ENCODE measurements around the gene SERGEF. TPM values are rescaled to one million over a fixed set of nuclear protein-coding genes. Genes with fewer than 3 reads are reported as not detected.

Gene SERGEF
- total RNA-seq, 1 donor from 2014 or later, result 18.4 TPM

GRCh38 chr11:17811352-17811751 lies 201.5 kb downstream of the SERGEF start:
- no peak for DNase-seq

- DNase-seq, result peak; percentile 74
Observed at GRCh38 chr11:17810746-17811145, 202.1 kb downstream of the SERGEF start.

GRCh38 chr11:17810041-17810440 lies 202.8 kb downstream of the SERGEF start:
- no peak for DNase-seq

- no peak for DNase-seq
Observed at GRCh38 chr11:17807034-17807433, 205.8 kb downstream of the SERGEF start.

- DNase-seq, result no peak
Observed at GRCh38 chr11:17805873-17806272, 207.0 kb downstream of the SERGEF start.

GRCh38 chr11:17805043-17805442 lies 207.8 kb downstream of the SERGEF start:
- DNase-seq, result no peak

- no peak for DNase-seq
Observed at GRCh38 chr11:17803754-17804334, 209.0 kb downstream of the SERGEF start.

GRCh38 chr11:17802491-17802890 lies 210.4 kb downstream of the SERGEF start:
- no peak for DNase-seq

GRCh38 chr11:17801166-17801565 lies 211.7 kb downstream of the SERGEF start:
- no peak for DNase-seq

GRCh38 chr11:17799147-17799546 lies 213.7 kb downstream of the SERGEF start:
- DNase-seq, result no peak

- DNase-seq, result no peak
Observed at GRCh38 chr11:17798716-17799115, 214.1 kb downstream of the SERGEF start.

- DNase-seq, result no peak
Observed at GRCh38 chr11:17798253-17798652, 214.6 kb downstream of the SERGEF start.

- DNase-seq, result no peak
Observed at GRCh38 chr11:17796154-17796553, 216.7 kb downstream of the SERGEF start.

- no peak for DNase-seq
Observed at GRCh38 chr11:17794981-17795380, 217.9 kb downstream of the SERGEF start.

- DNase-seq, result no peak
Observed at GRCh38 chr11:17793642-17794170, 219.1 kb downstream of the SERGEF start.

- no peak for DNase-seq
Observed at GRCh38 chr11:17792161-17792560, 220.7 kb downstream of the SERGEF start.

GRCh38 chr11:17791144-17791543 lies 221.7 kb downstream of the SERGEF start:
- no peak for DNase-seq

- no peak for DNase-seq
Observed at GRCh38 chr11:17790453-17790852, 222.4 kb downstream of the SERGEF start.

- no peak for DNase-seq
Observed at GRCh38 chr11:17788084-17788483, 224.8 kb downstream of the SERGEF start.

GRCh38 chr11:17786824-17787525 lies 225.9 kb downstream of the SERGEF start:
- no peak for DNase-seq

- DNase-seq, result no peak
Observed at GRCh38 chr11:17783878-17784277, 229.0 kb downstream of the SERGEF start.

- DNase-seq, result no peak
Observed at GRCh38 chr11:17782603-17783337, 230.1 kb downstream of the SERGEF start.

- DNase-seq, result no peak
Observed at GRCh38 chr11:17782145-17782544, 230.7 kb downstream of the SERGEF start.

- no peak for DNase-seq
Observed at GRCh38 chr11:17781626-17782025, 231.2 kb downstream of the SERGEF start.
